Measurements from ENCODE around the gene RLN3.

GRCh38 chr19:14030997-14031718 is 3.2 kb downstream of the RLN3 start:
- no peak for TF ChIP-seq POLR2A (IDR thresholded peaks at IDR 0.05; ENCODE audit: extremely low read depth, insufficient read length)
- no peak for TF ChIP-seq CTCF (IDR thresholded peaks at IDR 0.05; ENCODE audit: low read depth, low read length)
- TF ChIP-seq MAX (IDR thresholded peaks at IDR 0.05; ENCODE audit: low read depth, low read length), result no peak

Data from NB4 (cell line).